ENCODE results near the gene ADCY2. TPM values are rescaled to one million over a fixed set of nuclear protein-coding genes. Genes with fewer than 3 reads are reported as not detected.

Gene ADCY2
- total RNA-seq, 1 experiment from 2014 or later, result 31.3 TPM

- Mint-ChIP-seq H3K4me3 (no peak overlapping the region), H3K27ac (no peak overlapping the region), H3K27me3 (ENCODE audit: low read depth) (no peaks in the 10 kb centered on the region), H3K9me3 (no peaks in the 10 kb centered on the region), H3K4me1 (peaks cover 24 to 39% of the 10 kb centered on the region in 2 experiments), H3K36me3 (ENCODE audit: insufficient read depth in 1 of 3, low read depth in 3 of 3) (peaks cover 14 to 32% (median 22%) of the 10 kb centered on the region in 3 experiments; a peak in 6 of 7 replicates)
- H2BK12ac ChIP-seq (ENCODE audit: insufficient read length, low read depth, low read length), result no peak overlapping the region
- no peaks in the 10 kb centered on the region for H3K27me3 ChIP-seq (ENCODE audit: insufficient read depth, low read length)
- no peak overlapping the region for H2AFZ ChIP-seq (ENCODE audit: low read length)
- no peak overlapping the region for H2BK20ac ChIP-seq (ENCODE audit: low read depth, low read length, poor library complexity, severe bottlenecking)
- no peak overlapping the region for H3K27ac ChIP-seq (ENCODE audit: insufficient read length, low read depth, low read length)
- H4K20me1 ChIP-seq (ENCODE audit: control insufficient read depth, insufficient read depth, insufficient read length), result no peaks in the 10 kb centered on the region
- no peak overlapping the region for H2AK5ac ChIP-seq (ENCODE audit: insufficient read length, low read length)
- no peak overlapping the region for H2BK5ac ChIP-seq (ENCODE audit: insufficient read length, low read length)
- H3K79me1 ChIP-seq (ENCODE audit: insufficient read depth, low read depth, low read length, poor library complexity, severe bottlenecking), result no peaks in the 10 kb centered on the region
- H3K23me2 ChIP-seq (ENCODE audit: insufficient read length, low read depth, low read length, poor library complexity, severe bottlenecking), result no peaks in the 10 kb centered on the region
- no peak for DNase-seq
- no peaks in the 10 kb centered on the region for H3K9me3 ChIP-seq (ENCODE audit: control insufficient read depth, low read depth, low read length)
- no peak overlapping the region for H3K18ac ChIP-seq (ENCODE audit: insufficient read length, low read depth, low read length)
- no peak overlapping the region for H3K4ac ChIP-seq (ENCODE audit: low read depth, low read length)
- no CpG with 5 or more reads among the region's 5 CpGs for WGBS (ENCODE audit: extremely low coverage, insufficient read length, low lambda C conversion rate)
- no peak overlapping the region for H4K8ac ChIP-seq (replicated peaks; ENCODE audit: insufficient read length, low read depth, low read length)
- H3K4me2 ChIP-seq (ENCODE audit: insufficient read depth, insufficient read length, low read length), result no peak overlapping the region
- H3K14ac ChIP-seq (ENCODE audit: insufficient read depth, low read length), result no peak overlapping the region
- peaks cover 12% of the 10 kb centered on the region for H3K4me1 ChIP-seq (ENCODE audit: insufficient read depth, low read length)
- H4K91ac ChIP-seq (ENCODE audit: insufficient read length, low read depth, low read length), result no peak overlapping the region
- H3K56ac ChIP-seq (ENCODE audit: insufficient read length, low read depth, low read length), result no peak overlapping the region
- no peak for TF ChIP-seq CTCF (conservative IDR thresholded peaks at IDR 0.05)
- no peak overlapping the region for H3T11ph ChIP-seq (ENCODE audit: low read length)
- H3K9ac ChIP-seq (ENCODE audit: extremely low read depth, insufficient read length, low read length), result no peak overlapping the region
- no peak overlapping the region for H4K5ac ChIP-seq (ENCODE audit: insufficient read length, low read depth, low read length)
- H3K23ac ChIP-seq (ENCODE audit: insufficient read length, low read depth, low read length), result no peak overlapping the region
- H2BK15ac ChIP-seq (ENCODE audit: low read depth, low read length), result no peak overlapping the region
- H2BK120ac ChIP-seq (ENCODE audit: low read depth, low read length, poor library complexity, severe bottlenecking), result no peak overlapping the region
- peaks cover 2% of the 10 kb centered on the region; the same call in 1 of the 2 replicates for H3K79me2 ChIP-seq (ENCODE audit: insufficient read depth, low read length)
Measured at GRCh38 chr5:7519564-7519963, 123.6 kb downstream of the ADCY2 start.

Measured in H9 (cell line).